Activated CD8-positive, alpha-beta memory T cell treated with anti-CD3 and anti-CD28 coated beads for 48 hours (primary cell): ENCODE measurements around the gene ARID1B.

Source experiments
- DNase-seq, 3 experiments: peaks; one replicate each; pipeline ENCODE4 v3.0.0-alpha.2; 2020; ENCODE audit warnings: low read depth in 2 of 3, low spot score in 2 of 3

The ARID1B gene

DNA sequence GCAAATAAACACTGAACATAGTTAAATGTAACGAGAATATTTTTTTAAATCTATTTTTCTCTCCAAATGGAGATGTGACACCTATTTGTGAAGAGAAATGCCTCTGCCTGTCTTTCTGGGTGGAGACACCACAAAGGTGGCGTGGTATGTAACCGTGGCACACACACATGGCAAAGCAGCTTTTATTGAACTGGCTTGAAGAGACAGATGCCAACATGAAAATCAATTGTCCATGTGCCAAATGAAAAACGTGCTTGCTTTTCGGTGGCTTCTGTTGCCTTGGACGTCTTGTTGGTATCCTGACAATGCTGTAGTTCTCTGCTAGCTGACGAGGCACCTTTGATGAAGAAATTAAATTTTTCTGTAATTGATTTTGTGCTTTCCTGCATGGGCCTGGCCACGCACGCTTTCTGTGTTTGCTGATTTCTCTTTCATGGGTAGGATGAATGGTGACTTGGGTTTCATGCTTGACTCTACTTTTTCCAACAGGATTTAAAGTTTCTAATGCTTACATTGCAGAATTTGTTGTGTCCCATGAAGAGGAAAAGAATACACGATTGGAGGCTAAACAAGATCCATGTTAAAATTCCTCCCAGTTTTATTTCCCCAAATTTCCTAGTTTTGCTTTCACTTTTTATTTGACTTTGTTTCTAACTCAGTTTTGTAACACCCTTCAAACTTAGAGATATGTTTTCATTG is 343.5 kb downstream of the ARID1B start:
- no peak for DNase-seq

- no peak for DNase-seq
Observed at GRCh38 chr6:157121897-157122296, 344.7 kb downstream of the ARID1B start.

DNA sequence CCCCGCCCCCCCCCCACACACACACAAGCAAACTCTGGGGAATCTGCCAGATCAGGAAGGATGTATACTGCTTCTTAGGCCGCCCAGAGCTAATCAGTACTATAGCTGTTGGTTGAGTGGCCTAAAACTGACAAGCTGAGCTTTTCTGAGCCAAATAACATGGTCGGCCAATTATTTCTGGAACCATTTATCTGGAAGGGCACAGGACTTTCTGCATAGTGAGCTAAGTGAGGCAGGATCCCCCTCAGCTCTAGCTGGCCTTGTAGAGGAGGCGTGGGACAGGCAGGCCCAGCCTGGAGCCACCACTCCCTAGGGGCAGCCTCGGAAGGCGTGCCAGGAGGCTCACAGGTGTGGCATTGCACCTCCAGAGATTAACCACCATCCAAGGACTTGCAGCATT is 346.1 kb downstream of the ARID1B start:
- no peak for DNase-seq

- DNase-seq = no peak
Observed at GRCh38 chr6:157124485-157125254, 347.5 kb downstream of the ARID1B start.

- no peak for DNase-seq
Observed at GRCh38 chr6:157125531-157125930, 348.4 kb downstream of the ARID1B start.

GRCh38 chr6:157126183-157127098 is 349.3 kb downstream of the ARID1B start:
- no peak for DNase-seq

- no peak for DNase-seq
Observed at GRCh38 chr6:157128235-157128775, 351.1 kb downstream of the ARID1B start.

GRCh38 chr6:157131250-157131649 is 354.1 kb downstream of the ARID1B start:
- no peak for DNase-seq

DNA sequence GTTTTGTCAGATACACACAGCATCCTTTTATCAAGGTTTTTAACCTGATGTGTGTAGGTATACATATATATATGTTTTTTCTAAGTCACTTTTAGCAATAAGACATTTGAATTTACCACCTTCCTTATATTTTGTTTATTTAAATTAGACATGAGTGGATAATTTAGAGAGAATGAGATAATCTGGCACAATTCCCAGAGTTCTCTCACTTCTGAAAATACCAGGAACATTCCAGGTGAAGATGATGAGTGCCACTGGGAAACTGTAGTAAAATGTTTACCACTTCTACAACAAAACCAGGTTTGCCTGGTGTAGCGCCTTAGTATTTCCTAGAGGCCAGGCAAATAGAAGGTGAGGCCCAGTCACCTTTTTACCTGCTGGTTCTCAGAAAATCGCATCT is 356.7 kb downstream of the ARID1B start:
- DNase-seq = no peak

DNA sequence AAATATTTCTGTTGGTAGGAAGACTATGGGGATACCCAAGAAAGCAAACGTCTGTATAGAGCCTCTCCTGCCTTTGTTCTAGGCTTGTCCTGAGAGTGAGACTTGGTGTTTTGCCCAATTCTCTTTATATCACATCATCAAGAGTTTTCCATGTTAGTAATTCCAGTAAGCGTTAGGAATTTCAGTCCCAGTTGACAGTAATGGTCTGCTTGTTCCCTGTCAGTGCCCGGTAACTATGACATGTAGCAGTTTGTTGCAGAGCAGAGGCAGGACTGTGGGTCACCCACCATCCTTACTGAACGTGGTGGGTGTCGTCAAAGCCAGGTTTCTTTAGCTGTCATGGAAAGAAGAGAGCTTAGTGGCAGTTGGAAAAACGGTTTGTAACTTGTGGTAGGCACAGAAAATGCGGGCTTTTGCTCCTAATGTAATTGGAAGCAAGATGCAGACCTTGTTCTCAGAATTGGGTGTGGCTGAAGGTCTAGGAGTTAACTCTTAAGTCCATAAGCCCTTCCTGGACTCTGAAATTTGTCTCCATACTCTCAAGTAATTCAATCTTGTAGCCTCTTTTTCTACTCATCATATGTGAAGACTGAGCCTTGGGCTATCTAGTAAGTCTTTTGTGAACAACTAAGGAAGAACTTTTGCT is 357.3 kb downstream of the ARID1B start:
- DNase-seq = no peak

GRCh38 chr6:157135691-157136090 is 358.5 kb downstream of the ARID1B start:
- DNase-seq = no peak

GRCh38 chr6:157137501-157137900 is 360.3 kb downstream of the ARID1B start:
- DNase-seq = no peak

GRCh38 chr6:157139054-157139708 is 362.0 kb downstream of the ARID1B start:
- DNase-seq = no peak

- DNase-seq = peak in 2 of 3 experiments; percentile 10 to 15
Observed at GRCh38 chr6:157143171-157143889, 366.2 kb downstream of the ARID1B start.

DNA sequence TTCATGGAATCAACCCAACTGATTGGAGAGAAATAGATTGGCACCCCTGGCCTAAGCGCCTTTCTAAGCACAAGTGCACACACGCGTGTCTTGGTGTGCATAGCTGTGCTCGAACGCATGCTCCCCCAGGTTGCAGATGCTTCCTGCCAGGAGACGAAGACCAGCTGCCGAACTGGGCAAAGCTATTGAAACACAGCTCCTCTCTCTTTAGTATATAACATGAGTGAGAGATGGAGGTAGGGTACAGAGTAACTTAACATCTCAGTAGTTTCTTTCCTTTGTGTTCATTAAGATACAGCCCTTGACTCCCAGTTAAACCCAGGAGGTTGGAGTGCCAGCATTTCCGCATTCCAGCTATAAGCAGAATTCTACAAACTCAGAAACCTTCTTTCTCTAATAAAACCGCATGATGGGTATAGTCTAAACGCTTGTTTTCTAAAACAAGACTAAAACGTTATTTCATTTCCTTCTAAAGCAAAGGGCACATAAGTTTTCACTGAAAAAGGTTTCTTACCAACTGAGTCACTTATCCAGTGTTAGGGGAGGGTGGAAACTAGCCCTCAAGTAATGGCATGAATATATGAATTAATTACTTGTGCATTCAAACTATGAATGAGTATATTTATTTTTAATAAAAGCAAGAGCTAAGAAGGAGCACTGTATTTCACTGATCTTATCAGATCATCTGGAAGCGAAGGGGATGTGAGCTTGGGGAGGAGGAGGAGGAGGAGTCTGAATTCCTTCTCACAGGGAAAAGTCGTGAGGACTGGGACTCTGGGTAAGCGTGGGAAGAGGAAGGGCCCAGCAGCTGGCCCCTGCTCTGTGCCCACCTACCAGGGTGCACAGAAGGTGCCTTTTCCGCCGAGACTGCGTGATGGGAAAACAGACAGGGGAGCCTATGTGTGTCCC is 367.0 kb downstream of the ARID1B start:
- DNase-seq = no peak

GRCh38 chr6:157144859-157145568 is 367.8 kb downstream of the ARID1B start:
- no peak for DNase-seq

DNA sequence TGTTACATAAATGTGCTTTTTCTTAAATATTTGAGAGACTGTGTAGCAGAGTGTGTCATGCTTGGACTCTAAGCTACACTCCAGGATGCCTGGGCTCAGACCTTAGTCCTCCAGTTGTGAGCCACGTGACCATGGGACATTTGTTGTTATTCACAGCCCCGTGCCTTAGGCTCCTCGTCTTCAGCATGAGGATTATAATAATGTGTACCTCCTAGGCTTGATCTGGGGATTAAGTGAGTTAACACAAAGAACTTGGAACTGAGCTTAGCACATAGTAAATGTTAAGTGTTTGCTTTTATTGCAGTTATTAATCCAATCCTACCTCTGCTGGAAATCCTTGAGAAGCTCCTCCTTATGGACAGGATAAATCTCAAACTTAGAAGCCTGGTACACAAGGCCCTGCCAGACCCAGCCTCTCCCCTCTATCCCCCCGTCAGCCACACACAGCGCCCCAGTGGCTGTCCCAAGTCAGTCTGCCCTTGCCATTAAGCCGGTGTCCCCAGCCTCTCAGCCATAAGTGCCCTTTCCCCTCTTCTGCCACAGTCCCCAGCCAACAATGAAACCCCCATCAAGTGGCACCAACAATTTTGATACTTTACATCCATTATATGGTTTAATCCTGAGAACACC is 368.6 kb downstream of the ARID1B start:
- DNase-seq = no peak
